ENCODE results near the gene ADGRD2.

- TF ChIP-seq CTCF (IDR thresholded peaks at IDR 0.05): no peak
- no peak for TF ChIP-seq POLR2AphosphoS5 (IDR thresholded peaks at IDR 0.05; ENCODE audit: low read depth, low read length)
- TF ChIP-seq REST (IDR thresholded peaks at IDR 0.05; ENCODE audit: insufficient read depth in 1 of 2, low read depth in 2 of 2, low read length in 1 of 2): no peak
- TF ChIP-seq TCF7L2 (IDR thresholded peaks at IDR 0.05; ENCODE audit: low read depth, low read length): no peak
- TF ChIP-seq SIN3A (IDR thresholded peaks at IDR 0.05; ENCODE audit: borderline replicate concordance, insufficient read depth, low read depth, low read length): no peak
Observed at GRCh38 chr9:124500796-124501611, 50.8 kb downstream of the ADGRD2 start.

Data from Panc1 (cell line).